ENCODE data around the gene NADSYN1. TPM values are rescaled to one million over a fixed set of nuclear protein-coding genes. Genes with fewer than 3 reads are reported as not detected.
"Not testable (repeated sequence)": the region's sequence is repeated elsewhere in the genome, so short reads cannot be mapped to it uniquely, and the experiment has no call there.

NADSYN1 gene
- total RNA-seq, 1 experiment from 2014 or later, result 58.2 TPM

GRCh38 chr11:71540521-71541304 lies 87.7 kb downstream of the NADSYN1 start:
- H3K27me3 ChIP-seq (ENCODE audit: insufficient read depth, low read length); H3K4me2 ChIP-seq (ENCODE audit: low read length); BruUV-seq (replicated peaks); intact Hi-C loops (cut with micrococcal nuclease); H3K36me3 ChIP-seq (ENCODE audit: control insufficient read depth in 1 of 2, insufficient read depth in 2 of 2, low read length in 2 of 2); H3K9ac ChIP-seq (ENCODE audit: low read length); H2AFZ ChIP-seq (ENCODE audit: low read depth, low read length, poor library complexity, severe bottlenecking); POLR2A ChIA-PET; H4K20me1 ChIP-seq (ENCODE audit: insufficient read depth); ATAC-seq; H3K4me3 ChIP-seq (replicated peaks in 1 of 2; ENCODE audit: low read depth in 1 of 2, low read length in 2 of 2); H3K9me2 ChIP-seq (ENCODE audit: insufficient read depth); H3K9me3 ChIP-seq (ENCODE audit: control insufficient read depth in 1 of 2, insufficient read depth in 1 of 2, low read depth in 1 of 2, low read length in 2 of 2); RAD21 ChIA-PET (ENCODE audit: low non-redundant PET in 1 of 2, low total read pairs in 2 of 2, uncharacterized antibody in 2 of 2, unreplicated experiment in 2 of 2); H3K27ac ChIP-seq (ENCODE audit: low read depth, low read length); DNase-seq (ENCODE audit: low read depth, low spot score); H3K79me2 ChIP-seq (ENCODE audit: insufficient read depth, low read length): not testable (repeated sequence)
- H3K4me1 ChIP-seq (ENCODE audit: control insufficient read depth in 1 of 2, insufficient read depth in 2 of 2, low read length in 2 of 2), result peaks cover 0 to 11% of the 10 kb centered on the region in 2 experiments; a peak in 2 of 4 replicates
- CTCF ChIA-PET, result interaction anchor here (0.9 kb wide), 1 partner anchor 39 kb away, joined by 5 read pairs; no protein-coding TSS in a partner anchor

GRCh38 chr11:71542382-71542781 lies 89.4 kb downstream of the NADSYN1 start:
- no peak overlapping the region for H3K9ac ChIP-seq (ENCODE audit: low read length)
- BruUV-seq (replicated peaks), result no TSS peak
- H3K4me3 ChIP-seq (replicated peaks in 1 of 2; ENCODE audit: low read depth in 1 of 2, low read length in 2 of 2), result no peak overlapping the region
- H3K27me3 ChIP-seq (ENCODE audit: insufficient read depth, low read length), result 0 out of 2 replicates have a peak, but pooled peaks cover under 1% of the 10 kb centered on the region
- TF ChIP-seq ZNF274 (IDR thresholded peaks at IDR 0.05; ENCODE audit: low read depth, low read length) (no peak), RAD21 (IDR thresholded peaks at IDR 0.05; ENCODE audit: low read depth) (no peak), ELF1 (IDR thresholded peaks at IDR 0.05; ENCODE audit: borderline replicate concordance, low read depth) (no peak), ZFX (IDR thresholded peaks at IDR 0.05) (no peak), SP1 (IDR thresholded peaks at IDR 0.05; ENCODE audit: low read depth) (no peak), EZH2 (IDR thresholded peaks at IDR 0.05) (no peak), YY1 (IDR thresholded peaks at IDR 0.05; ENCODE audit: extremely low read depth, insufficient replicate concordance, low read depth, low read length) (no peak), CEBPB (IDR thresholded peaks at IDR 0.05; ENCODE audit: low read depth) (no peak), MAX (IDR thresholded peaks at IDR 0.05) (no peak), JUND (IDR thresholded peaks at IDR 0.05) (no peak), CBX3 (IDR thresholded peaks at IDR 0.05; ENCODE audit: low read depth) (no peak), POLR2AphosphoS5 (IDR thresholded peaks at IDR 0.05; ENCODE audit: low read depth, low read length) (no peak), SIN3A (IDR thresholded peaks at IDR 0.05; ENCODE audit: low read depth) (no peak), EZH2phosphoT487 (IDR thresholded peaks at IDR 0.05; ENCODE audit: borderline replicate concordance) (no peak), EGR1 (IDR thresholded peaks at IDR 0.05; ENCODE audit: low read depth) (no peak), SRF (IDR thresholded peaks at IDR 0.05; ENCODE audit: low read depth) (no peak), TCF7L2 (IDR thresholded peaks at IDR 0.05; ENCODE audit: borderline replicate concordance, extremely low read depth, insufficient read depth, insufficient read length) (no peak), POLR2A (IDR thresholded peaks at IDR 0.05; ENCODE audit: borderline replicate concordance, extremely low read depth, insufficient read depth, insufficient read length) (no peak)
- TF ChIP-seq, protein P1, sequence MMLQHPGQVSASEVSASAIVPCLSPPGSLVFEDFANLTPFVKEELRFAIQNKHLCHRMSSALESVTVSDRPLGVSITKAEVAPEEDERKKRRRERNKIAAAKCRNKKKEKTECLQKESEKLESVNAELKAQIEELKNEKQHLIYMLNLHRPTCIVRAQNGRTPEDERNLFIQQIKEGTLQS (IDR thresholded peaks at IDR 0.05), result no peak
- TF ChIP-seq, protein P2, sequence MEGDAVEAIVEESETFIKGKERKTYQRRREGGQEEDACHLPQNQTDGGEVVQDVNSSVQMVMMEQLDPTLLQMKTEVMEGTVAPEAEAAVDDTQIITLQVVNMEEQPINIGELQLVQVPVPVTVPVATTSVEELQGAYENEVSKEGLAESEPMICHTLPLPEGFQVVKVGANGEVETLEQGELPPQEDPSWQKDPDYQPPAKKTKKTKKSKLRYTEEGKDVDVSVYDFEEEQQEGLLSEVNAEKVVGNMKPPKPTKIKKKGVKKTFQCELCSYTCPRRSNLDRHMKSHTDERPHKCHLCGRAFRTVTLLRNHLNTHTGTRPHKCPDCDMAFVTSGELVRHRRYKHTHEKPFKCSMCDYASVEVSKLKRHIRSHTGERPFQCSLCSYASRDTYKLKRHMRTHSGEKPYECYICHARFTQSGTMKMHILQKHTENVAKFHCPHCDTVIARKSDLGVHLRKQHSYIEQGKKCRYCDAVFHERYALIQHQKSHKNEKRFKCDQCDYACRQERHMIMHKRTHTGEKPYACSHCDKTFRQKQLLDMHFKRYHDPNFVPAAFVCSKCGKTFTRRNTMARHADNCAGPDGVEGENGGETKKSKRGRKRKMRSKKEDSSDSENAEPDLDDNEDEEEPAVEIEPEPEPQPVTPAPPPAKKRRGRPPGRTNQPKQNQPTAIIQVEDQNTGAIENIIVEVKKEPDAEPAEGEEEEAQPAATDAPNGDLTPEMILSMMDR (IDR thresholded peaks at IDR 0.05 in 2 of 3, conservative IDR thresholded peaks at IDR 0.05 in 1 of 3; ENCODE audit: borderline replicate concordance in 1 of 3, insufficient read depth in 1 of 3, low read depth in 2 of 3, low read length in 2 of 3), result no peak
- H3K4me2 ChIP-seq (ENCODE audit: low read length), result no peak overlapping the region
- H3K27ac ChIP-seq (ENCODE audit: low read depth, low read length), result no peak overlapping the region
- ChIA-PET RAD21 (ENCODE audit: low non-redundant PET in 1 of 2, low total read pairs in 2 of 2, uncharacterized antibody in 2 of 2, unreplicated experiment in 2 of 2) (no interaction called here), POLR2A (no interaction called here), CTCF (no interaction called here)
- peaks cover 0 to 11% of the 10 kb centered on the region in 2 experiments; a peak in 2 of 4 replicates for H3K4me1 ChIP-seq (ENCODE audit: control insufficient read depth in 1 of 2, insufficient read depth in 2 of 2, low read length in 2 of 2)
- H2AFZ ChIP-seq (ENCODE audit: low read depth, low read length, poor library complexity, severe bottlenecking), result no peak overlapping the region
- no peaks in the 10 kb centered on the region for H4K20me1 ChIP-seq (ENCODE audit: insufficient read depth)
- no peak for DNase-seq (ENCODE audit: low read depth, low spot score)
- no peaks in the 10 kb centered on the region for H3K36me3 ChIP-seq (ENCODE audit: control insufficient read depth in 1 of 2, insufficient read depth in 2 of 2, low read length in 2 of 2)
- no peaks in the 10 kb centered on the region for H3K9me2 ChIP-seq (ENCODE audit: insufficient read depth)
- no peaks in the 10 kb centered on the region for H3K9me3 ChIP-seq (ENCODE audit: control insufficient read depth in 1 of 2, insufficient read depth in 1 of 2, low read depth in 1 of 2, low read length in 2 of 2)
- no peaks in the 10 kb centered on the region for H3K79me2 ChIP-seq (ENCODE audit: insufficient read depth, low read length)
- no peak for ATAC-seq
- intact Hi-C loops (cut with micrococcal nuclease), result no loop called here

Measured in HCT116 (cell line).